HG03097 (cell line): ENCODE measurements around the gene COL20A1.

Source experiments
- ATAC-seq: cut with Tn5 transposase; IDR thresholded peaks from one replicate; pipeline ENCODE4 v1.9.1; 2021; ENCODE audit not compliant: unreplicated experiment, low FRiP score

Gene COL20A1

GRCh38 chr20:63345328-63346100 is 52.5 kb downstream of the COL20A1 start:
- ATAC-seq: no peak

- no peak for ATAC-seq
Measured at GRCh38 chr20:63346131-63347080, 53.4 kb downstream of the COL20A1 start.

- ATAC-seq: no peak
Measured at GRCh38 chr20:63347081-63347741, 54.2 kb downstream of the COL20A1 start.

GRCh38 chr20:63347950-63348827 is 55.2 kb downstream of the COL20A1 start:
- no peak for ATAC-seq

GRCh38 chr20:63348828-63349515 is 56.0 kb downstream of the COL20A1 start:
- ATAC-seq: no peak

GRCh38 chr20:63349516-63349895 is 56.5 kb downstream of the COL20A1 start:
- ATAC-seq: no peak

- no peak for ATAC-seq
Measured at GRCh38 chr20:63350196-63350595, 57.2 kb downstream of the COL20A1 start.

GRCh38 chr20:63350597-63351325 is 57.8 kb downstream of the COL20A1 start:
- no peak for ATAC-seq

GRCh38 chr20:63351326-63351700 is 58.3 kb downstream of the COL20A1 start:
- ATAC-seq: no peak

GRCh38 chr20:63351811-63352591 is 59.0 kb downstream of the COL20A1 start:
- no peak for ATAC-seq

GRCh38 chr20:63352811-63353221 is 59.8 kb downstream of the COL20A1 start:
- ATAC-seq: no peak

GRCh38 chr20:63354636-63355350 is 61.8 kb downstream of the COL20A1 start:
- no peak for ATAC-seq

GRCh38 chr20:63355781-63356295 is 62.9 kb downstream of the COL20A1 start:
- no peak for ATAC-seq

- no peak for ATAC-seq
Measured at GRCh38 chr20:63356511-63356910, 63.5 kb downstream of the COL20A1 start.

GRCh38 chr20:63356931-63357879 is 64.2 kb downstream of the COL20A1 start:
- no peak for ATAC-seq
